ENCODE measurements around the gene RAB42.
A peak's percentile ranks its signal among the peaks of the same experiment; 100 is the strongest.

The RAB42 gene

DNA sequence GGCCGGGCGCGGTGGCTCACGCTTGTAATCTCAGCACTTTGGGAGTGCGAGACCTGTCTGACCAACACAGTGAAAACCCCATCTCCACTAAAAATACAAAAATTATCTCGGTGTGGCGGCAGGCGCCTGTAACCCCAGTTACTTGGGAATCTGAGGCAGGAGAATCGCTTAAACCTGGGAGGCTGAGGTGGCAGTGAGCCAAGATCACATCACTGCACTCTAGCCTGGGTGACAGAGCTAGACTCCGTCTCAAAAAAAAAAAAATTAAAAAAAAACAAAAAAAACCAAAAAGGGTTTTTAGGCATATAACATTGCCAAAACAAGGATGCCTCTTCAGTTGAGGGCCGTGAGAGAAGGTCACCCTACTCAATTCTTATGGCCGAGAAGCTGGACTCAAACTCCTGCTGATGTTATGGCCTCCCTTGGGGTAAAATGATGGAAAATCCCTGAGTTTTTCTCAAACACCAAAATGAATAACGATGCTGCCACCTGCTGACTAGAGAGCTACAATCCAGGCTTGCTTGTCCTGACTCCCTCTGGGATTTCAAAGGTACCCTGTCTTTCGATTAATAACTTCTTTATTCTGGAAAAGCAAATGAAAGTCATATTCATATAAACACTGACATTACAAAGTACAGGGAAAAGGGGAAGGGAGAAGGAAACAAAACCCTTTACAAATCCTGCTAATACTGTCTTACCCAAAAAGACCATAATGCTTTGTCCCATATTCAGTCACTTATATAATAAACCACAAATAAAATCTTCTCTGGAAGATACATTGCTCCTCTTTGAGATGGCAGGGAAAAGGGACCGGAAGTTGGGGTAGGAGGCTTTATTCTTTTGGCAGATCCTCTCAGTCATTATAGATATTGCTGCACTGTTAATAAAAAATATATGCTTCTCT, 10.7 kb downstream of the RAB42 start:
- TF ChIP-seq, protein P1, sequence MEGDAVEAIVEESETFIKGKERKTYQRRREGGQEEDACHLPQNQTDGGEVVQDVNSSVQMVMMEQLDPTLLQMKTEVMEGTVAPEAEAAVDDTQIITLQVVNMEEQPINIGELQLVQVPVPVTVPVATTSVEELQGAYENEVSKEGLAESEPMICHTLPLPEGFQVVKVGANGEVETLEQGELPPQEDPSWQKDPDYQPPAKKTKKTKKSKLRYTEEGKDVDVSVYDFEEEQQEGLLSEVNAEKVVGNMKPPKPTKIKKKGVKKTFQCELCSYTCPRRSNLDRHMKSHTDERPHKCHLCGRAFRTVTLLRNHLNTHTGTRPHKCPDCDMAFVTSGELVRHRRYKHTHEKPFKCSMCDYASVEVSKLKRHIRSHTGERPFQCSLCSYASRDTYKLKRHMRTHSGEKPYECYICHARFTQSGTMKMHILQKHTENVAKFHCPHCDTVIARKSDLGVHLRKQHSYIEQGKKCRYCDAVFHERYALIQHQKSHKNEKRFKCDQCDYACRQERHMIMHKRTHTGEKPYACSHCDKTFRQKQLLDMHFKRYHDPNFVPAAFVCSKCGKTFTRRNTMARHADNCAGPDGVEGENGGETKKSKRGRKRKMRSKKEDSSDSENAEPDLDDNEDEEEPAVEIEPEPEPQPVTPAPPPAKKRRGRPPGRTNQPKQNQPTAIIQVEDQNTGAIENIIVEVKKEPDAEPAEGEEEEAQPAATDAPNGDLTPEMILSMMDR (IDR thresholded peaks at IDR 0.05; ENCODE audit: control insufficient read depth, extremely low read depth, insufficient read depth), result peak; percentile 62
- no peak for DNase-seq (ENCODE audit: low read depth)
- no peak overlapping the region for H3K4me3 ChIP-seq (ENCODE audit: low read depth, low read length)

DNA sequence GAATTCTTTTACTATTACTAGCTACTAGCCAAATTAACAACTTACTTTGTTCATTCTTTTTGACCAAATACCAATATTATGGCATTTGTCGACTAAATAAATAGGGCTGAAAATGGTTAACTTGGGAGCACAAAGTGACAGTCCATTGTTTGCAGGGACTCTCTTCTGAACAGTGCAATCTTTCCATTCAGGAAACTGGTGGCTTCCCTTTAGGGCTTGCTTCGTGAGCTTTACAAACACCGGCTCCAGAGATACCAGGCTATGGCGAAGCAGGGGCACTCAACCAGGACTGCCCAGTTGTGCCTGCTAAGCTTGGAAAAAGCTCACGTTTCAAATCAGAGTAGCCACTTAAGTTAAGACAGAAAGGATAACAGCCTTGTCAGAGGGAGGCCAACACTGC, 12.3 kb downstream of the RAB42 start:
- no peak for DNase-seq (ENCODE audit: low read depth)
- no peak overlapping the region for H3K4me3 ChIP-seq (ENCODE audit: low read depth, low read length)
- TF ChIP-seq, protein P1 (IDR thresholded peaks at IDR 0.05; ENCODE audit: control insufficient read depth, extremely low read depth, insufficient read depth), result no peak

DNA sequence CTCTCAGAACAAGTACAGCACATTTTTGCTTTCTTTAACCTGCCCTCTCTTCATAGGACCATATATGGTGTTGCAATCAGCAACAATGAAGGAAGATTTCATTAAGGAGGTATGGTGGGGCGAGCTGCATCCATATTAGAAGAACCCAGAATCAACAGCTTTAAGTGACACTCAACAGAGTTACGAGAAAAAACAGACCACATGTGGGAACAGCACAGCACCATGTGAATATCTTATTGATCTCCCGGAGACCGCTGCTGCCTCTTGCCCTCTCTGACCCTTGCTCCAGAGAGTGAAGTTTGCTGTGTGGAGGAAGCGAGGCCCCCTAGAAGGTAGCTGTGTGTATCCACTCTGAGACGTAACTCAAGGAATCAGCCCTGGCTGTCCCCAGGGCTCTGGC, 12.9 kb downstream of the RAB42 start:
- H3K4me3 ChIP-seq (ENCODE audit: low read depth, low read length), result no peak overlapping the region
- TF ChIP-seq, protein P1 (IDR thresholded peaks at IDR 0.05; ENCODE audit: control insufficient read depth, extremely low read depth, insufficient read depth), result no peak
- DNase-seq (ENCODE audit: low read depth), result no peak

DNA sequence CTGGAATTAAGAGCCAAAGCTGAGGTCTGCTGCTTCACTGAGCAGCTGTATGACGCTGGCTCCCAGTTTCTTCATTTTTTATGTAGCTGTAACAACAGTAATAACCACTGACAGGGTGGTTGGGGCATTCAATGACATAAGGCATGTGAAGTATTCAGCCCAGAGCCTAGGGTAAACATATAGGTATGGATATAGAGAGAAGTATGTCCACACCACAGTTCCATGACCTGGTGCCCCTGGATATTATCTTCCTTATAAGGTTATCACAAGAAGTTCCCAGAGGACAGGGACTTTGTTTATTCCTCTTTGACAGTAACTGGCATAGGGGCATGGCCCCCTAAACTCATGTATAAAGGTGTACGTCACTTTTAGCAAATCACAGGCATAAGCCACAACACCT, 14.7 kb downstream of the RAB42 start:
- no peak overlapping the region for H3K4me3 ChIP-seq (ENCODE audit: low read depth, low read length)
- TF ChIP-seq, protein P1 (IDR thresholded peaks at IDR 0.05; ENCODE audit: control insufficient read depth, extremely low read depth, insufficient read depth), result no peak
- DNase-seq (ENCODE audit: low read depth), result no peak

DNA sequence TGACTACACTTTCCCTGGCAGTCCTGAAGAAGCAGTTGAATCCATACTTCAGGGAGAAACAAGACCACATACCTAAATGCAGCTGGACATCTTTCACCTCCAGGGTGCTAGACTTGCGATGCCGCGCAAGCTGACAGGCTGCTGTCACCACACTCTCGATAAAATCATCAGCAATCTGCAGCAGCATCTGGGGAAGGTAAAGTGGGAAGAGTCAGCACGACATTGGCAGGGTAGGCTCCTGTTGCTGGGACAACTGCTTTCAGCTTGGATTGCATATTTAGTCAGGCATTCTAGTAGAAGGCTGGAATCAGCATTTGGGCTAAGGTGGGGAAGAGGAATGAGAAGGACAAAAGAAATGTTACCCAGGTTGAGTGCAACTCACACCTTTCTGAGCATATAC, 21.1 kb downstream of the RAB42 start:
- no peak for DNase-seq (ENCODE audit: low read depth)

DNA sequence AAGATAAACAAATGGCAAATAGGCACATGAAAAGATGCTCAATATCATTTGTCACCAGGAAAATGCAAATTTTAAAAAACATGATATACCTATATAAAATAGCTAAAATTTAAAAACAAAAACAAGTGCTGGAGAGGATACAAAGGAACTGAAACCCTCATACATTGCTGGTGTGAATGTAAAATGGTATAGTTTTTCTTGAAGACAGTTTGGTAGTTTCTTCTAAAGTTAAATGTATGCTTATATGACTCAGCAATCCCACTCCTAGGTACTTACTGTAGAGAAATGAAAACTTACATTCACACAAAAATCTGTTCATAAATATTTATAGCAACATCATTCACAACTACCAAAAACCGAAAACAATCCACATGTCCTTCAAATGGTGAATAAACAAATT, 39.6 kb downstream of the RAB42 start:
- TF ChIP-seq, protein P1 (IDR thresholded peaks at IDR 0.05; ENCODE audit: control insufficient read depth, extremely low read depth, insufficient read depth), result no peak
- no peak for DNase-seq (ENCODE audit: low read depth)
- H3K4me3 ChIP-seq (ENCODE audit: low read depth, low read length), result no peak overlapping the region

More for the DNA sequence above, 21.1 kb downstream of the RAB42 start:
- TF ChIP-seq, protein P1 (IDR thresholded peaks at IDR 0.05; ENCODE audit: control insufficient read depth, extremely low read depth, insufficient read depth), result no peak
- H3K4me3 ChIP-seq (ENCODE audit: low read depth, low read length), result no peak overlapping the region

DNA sequence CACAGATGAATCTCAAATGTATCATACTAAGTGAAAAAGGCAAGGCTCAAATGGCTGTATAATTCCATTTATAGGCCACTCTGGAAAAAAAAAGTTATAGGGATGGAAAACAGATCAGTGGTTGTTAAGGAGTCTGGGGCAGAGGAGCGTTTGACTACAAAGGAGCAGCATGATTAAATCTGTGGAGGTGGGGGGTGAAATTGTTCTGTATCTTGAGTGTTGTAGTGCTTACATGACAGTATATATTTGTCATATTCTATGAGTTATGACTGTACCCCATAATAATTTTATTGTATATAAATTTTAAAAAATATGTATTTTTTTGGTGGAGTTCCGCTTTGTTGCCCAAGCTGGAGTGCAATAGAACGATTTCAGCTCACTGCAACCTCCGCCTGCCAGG, 40.5 kb downstream of the RAB42 start:
- TF ChIP-seq, protein P1 (IDR thresholded peaks at IDR 0.05; ENCODE audit: control insufficient read depth, extremely low read depth, insufficient read depth), result no peak
- DNase-seq (ENCODE audit: low read depth), result no peak
- no peak overlapping the region for H3K4me3 ChIP-seq (ENCODE audit: low read depth, low read length)
